A549 (cell line): ENCODE results near the gene RFXAP. TPM values are rescaled to one million over a fixed set of nuclear protein-coding genes. Genes with fewer than 3 reads are reported as not detected.
"Not testable (repeated sequence)": the region's sequence is repeated elsewhere in the genome, so short reads cannot be mapped to it uniquely, and the experiment has no call there.

ENCODE experiments used
- ATAC-seq, 2 experiments: fragments of 200-7000 bp in 1 of 2; fragments of >200 bp in 1 of 2; cut with Nextera tagmentation in 1 of 2; cut with Tn5 transposase in 1 of 2; 3 replicates each; pipeline versions ENCODE4 v1.8.0 to v1.9.1; 2018 to 2020; ENCODE audit warnings: mild to moderate bottlenecking in 1 of 2, moderate library complexity in 1 of 2
- CTCF ChIA-PET: fragments of 300-600 bp; sonication (Branson Sonifier 250); formaldehyde crosslinking; extraction: SDS; loops from one replicate; lab custom pipeline; 2021; ENCODE audit warnings: antibody characterized with exemption, inconsistent platforms; lab: Yijun Ruan, JAX
- POLR2A ChIA-PET: fragments of 350-600 bp; formaldehyde crosslinking; extraction: SDS; loops from one replicate; lab custom pipeline; 2021; ENCODE audit warnings: antibody characterized with exemption, inconsistent platforms; lab: Yijun Ruan, JAX
- DNase-seq, 2 experiments: peaks; one replicate each; pipeline versions ENCODE4 v3.0.0 to v3.0.0-alpha.2; 2011 to 2016; ENCODE audit warnings: low read depth in 1 of 2, low spot score in 1 of 2
- FAIRE-seq: peaks from 2 replicates; lab custom pipeline; 2011; peaks lifted over from hg19 to GRCh38; lab: Jason Lieb, UNC
- H3K27ac ChIP-seq, 2 experiments: fragments of >200 bp; sonication (Bioruptor Twin); formaldehyde crosslinking; 3 replicates each; pipeline ENCODE4 v1.5.1; 2016 to 2017
- H3K4me1 ChIP-seq: fragments of >200 bp; sonication (Bioruptor Twin); formaldehyde crosslinking; 3 replicates; pipeline ENCODE4 v1.6.1; 2016
- H3K4me2 ChIP-seq: fragments of >200 bp; sonication (Bioruptor Twin); formaldehyde crosslinking; 3 replicates; pipeline ENCODE4 v1.6.1; 2016
- H3K4me3 ChIP-seq: fragments of >200 bp; sonication (Bioruptor Twin); formaldehyde crosslinking; 3 replicates; pipeline ENCODE4 v1.5.1; 2016
- H3K9me3 ChIP-seq: fragments of >200 bp; sonication (Bioruptor Twin); formaldehyde crosslinking; 3 replicates; pipeline ENCODE4 v1.6.1; 2016
- CBX2 ChIP-seq: fragments of 200-600 bp; sonication (generic); IDR thresholded peaks from 2 replicates; pipeline ENCODE4 v1.6.1; 2016; ENCODE audit warnings: low read depth, mild to moderate bottlenecking, borderline replicate concordance
- CBX8 ChIP-seq: fragments of 200-600 bp; sonication (generic); IDR thresholded peaks from 2 replicates; pipeline ENCODE4 v1.6.1; 2016
- CHD2 ChIP-seq: fragments of 150-350 bp; IDR thresholded peaks from 2 replicates; pipeline ENCODE4 v1.6.1; 2014; ENCODE audit warnings: low read length; ENCODE audit not compliant: partially characterized antibody
- CHD4 ChIP-seq: fragments of 200-600 bp; sonication (generic); IDR thresholded peaks from 2 replicates; pipeline ENCODE4 v1.6.1; 2016; ENCODE audit warnings: antibody characterized with exemption, mild to moderate bottlenecking, borderline replicate concordance
- EHMT2 ChIP-seq: fragments of 200-600 bp; sonication (generic); IDR thresholded peaks from 2 replicates; pipeline ENCODE4 v1.6.1; 2016; ENCODE audit warnings: antibody characterized with exemption, low read depth, mild to moderate bottlenecking, moderate library complexity
- EP300 ChIP-seq, 2 experiments: fragments of >200 bp; sonication (Bioruptor Twin); formaldehyde crosslinking; IDR thresholded peaks; 2 replicates in 1 of 2; 3 replicates in 1 of 2; pipeline ENCODE4 v1.6.1; 2016 to 2017
- ESRRA ChIP-seq: fragments of 150-350 bp; IDR thresholded peaks from 2 replicates; pipeline ENCODE4 v1.6.1; 2014; ENCODE audit warnings: mild to moderate bottlenecking, low read length, borderline replicate concordance
- FOXS1 ChIP-seq: fragments of 250-450 bp; sonication (Bioruptor Pico); IDR thresholded peaks from 2 replicates; pipeline ENCODE4 v1.5.0; 2020; ENCODE audit warnings: mild to moderate bottlenecking, moderate library complexity
- HDAC2 ChIP-seq: fragments of 200-600 bp; sonication (generic); IDR thresholded peaks from 2 replicates; pipeline ENCODE4 v1.6.1; 2016
- JUN ChIP-seq, 2 experiments: fragments of >200 bp; sonication (Bioruptor Twin); formaldehyde crosslinking; IDR thresholded peaks; 2 replicates in 1 of 2; 3 replicates in 1 of 2; pipeline ENCODE4 v1.6.1; 2016 to 2017
- KDM1A ChIP-seq: fragments of 200-600 bp; sonication (generic); IDR thresholded peaks from 2 replicates; pipeline ENCODE4 v1.6.1; 2016; ENCODE audit warnings: low read depth, mild to moderate bottlenecking
- KDM5A ChIP-seq: fragments of 200-600 bp; sonication (generic); IDR thresholded peaks from 2 replicates; pipeline ENCODE4 v1.6.1; 2016; ENCODE audit warnings: antibody characterized with exemption, mild to moderate bottlenecking
- MAFK ChIP-seq: fragments of 450-650 bp; IDR thresholded peaks from 2 replicates; pipeline ENCODE4 v1.6.1; 2014; ENCODE audit not compliant: partially characterized antibody
- POLR2A ChIP-seq: IDR thresholded peaks from 2 replicates; pipeline ENCODE4 v1.6.1; 2012; ENCODE audit warnings: mild to moderate bottlenecking, low read length
- RNF2 ChIP-seq: fragments of 200-600 bp; sonication (generic); IDR thresholded peaks from 2 replicates; pipeline ENCODE4 v1.6.1; 2016; ENCODE audit warnings: low read depth, mild to moderate bottlenecking, antibody characterized with exemption, moderate library complexity, borderline replicate concordance
- ZC3H11A ChIP-seq: fragments of 450-650 bp; IDR thresholded peaks from 2 replicates; pipeline ENCODE4 v1.6.1; 2014; ENCODE audit warnings: antibody characterized with exemption, mild to moderate bottlenecking
- ZFP36 ChIP-seq: fragments of 450-650 bp; IDR thresholded peaks from 2 replicates; pipeline ENCODE4 v1.6.1; 2014; ENCODE audit warnings: borderline replicate concordance; ENCODE audit not compliant: partially characterized antibody
- ZNF302 ChIP-seq: fragments of 250-450 bp; sonication (Bioruptor Pico); IDR thresholded peaks from 2 replicates; pipeline ENCODE4 v1.9.0; 2021; ENCODE audit warnings: inconsistent platforms, mild to moderate bottlenecking, moderate library complexity
- WGBS: methylation state at CpG from one replicate; pipeline ENCODE4 v1.1.6; 2017; ENCODE audit errors: missing lambda C conversion rate; 5-methylcytosine and 5-hydroxymethylcytosine counted together
- polyA plus RNA-seq, 4 experiments: library from polyadenylated mRNA; depleted of rRNA in 3 of 4; stranded (reverse); fragments of >200 nt; fragmentation: RNase III in 1 of 4; extraction: RNeasy Plus Mini Kit Qiagen cat#74134 plus additional on column Dnase treatment in 1 of 4; gene quantifications; 2 replicates in 3 of 4; 3 replicates in 1 of 4; pipeline ENCODE4 v1.2.3, GENCODE V29; 2011 to 2017
- TF ChIP-seq, protein P1 (sequence below): fragments of >200 bp; sonication (Bioruptor Twin); formaldehyde crosslinking; IDR thresholded peaks from 2 replicates; pipeline ENCODE4 v1.6.1; 2016
- TF ChIP-seq, protein P2 (sequence below): IDR thresholded peaks from 2 replicates; pipeline ENCODE4 v1.6.1; 2012; ENCODE audit warnings: low read depth, borderline replicate concordance
- TF ChIP-seq, protein P3 (sequence below): fragments of 450-650 bp; IDR thresholded peaks from 2 replicates; pipeline ENCODE4 v1.6.1; 2014; ENCODE audit warnings: antibody characterized with exemption
- TF ChIP-seq, protein P4 (sequence below): IDR thresholded peaks from 2 replicates; pipeline ENCODE4 v1.6.1; 2012
- TF ChIP-seq, protein P5 (sequence below): IDR thresholded peaks from 2 replicates; pipeline ENCODE4 v1.6.1; 2012
- TF ChIP-seq, protein P6 (sequence below): fragments of >200 bp; sonication (Bioruptor Twin); formaldehyde crosslinking; IDR thresholded peaks from 3 replicates; pipeline ENCODE4 v1.6.1; 2016
- TF ChIP-seq, protein P7 (sequence below): fragments of >200 bp; sonication (Bioruptor Twin); formaldehyde crosslinking; IDR thresholded peaks from 3 replicates; pipeline ENCODE4 v1.5.1; 2016

The RFXAP gene
- polyA plus RNA-seq, 2 of the 4 experiments (the other 2 are of a cell fraction) = 2.5 TPM

DNA sequence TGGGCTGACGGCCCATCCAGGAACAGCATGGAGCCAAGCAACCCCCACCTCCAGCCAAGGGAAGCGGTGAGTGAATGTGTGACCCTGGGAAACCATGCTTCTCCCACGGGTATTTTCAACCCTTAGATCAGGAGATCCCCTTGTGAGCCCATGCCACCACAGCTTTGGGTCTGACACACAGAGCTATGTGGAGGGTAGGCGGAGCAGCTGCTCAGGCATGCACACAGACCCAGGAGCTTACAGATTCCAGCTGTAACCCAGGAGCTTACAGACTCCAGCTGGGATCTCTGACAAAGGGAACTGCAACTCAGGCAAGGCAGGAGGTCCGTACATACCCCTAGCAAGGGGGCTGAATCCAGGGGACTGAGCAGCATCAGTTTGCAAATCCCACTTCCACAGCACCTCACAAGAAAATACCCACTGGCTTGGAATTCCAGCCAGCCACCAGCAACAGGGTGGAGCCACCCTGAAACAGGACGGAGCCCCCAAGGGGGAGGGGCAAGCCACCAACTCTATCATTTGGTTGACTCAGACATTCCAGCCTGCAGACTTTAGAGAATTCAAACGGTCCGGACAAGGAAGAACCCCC lies 40.8 kb upstream of the RFXAP start:
- FAIRE-seq (no peak), ATAC-seq (no peak), DNase-seq (no peak)
- Histone ChIP-seq H3K9me3 (no peaks in the 10 kb centered on the region), H3K4me3 (no peak overlapping the region), H3K4me2 (no peak overlapping the region), H3K27ac (no peak overlapping the region), H3K4me1 (no peaks in the 10 kb centered on the region)
- TF ChIP-seq CHD2 = no peak
- TF ChIP-seq ZNF302 (CRISPR knock-in tag) = no peak
- no peak for TF ChIP-seq EP300 (IDR thresholded peaks at IDR 0.05)
- TF ChIP-seq EHMT2 = no peak
- no peak for TF ChIP-seq MAFK
- TF ChIP-seq, protein P1, sequence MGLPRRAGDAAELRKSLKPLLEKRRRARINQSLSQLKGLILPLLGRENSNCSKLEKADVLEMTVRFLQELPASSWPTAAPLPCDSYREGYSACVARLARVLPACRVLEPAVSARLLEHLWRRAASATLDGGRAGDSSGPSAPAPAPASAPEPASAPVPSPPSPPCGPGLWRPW = no peak
- no peak for TF ChIP-seq JUN (IDR thresholded peaks at IDR 0.05)
- 3% methylated on average over 4 of the region's 8 CpGs for whole genome bisulfite sequencing
- ChIA-PET POLR2A (no interaction called here), CTCF (no interaction called here)

DNA sequence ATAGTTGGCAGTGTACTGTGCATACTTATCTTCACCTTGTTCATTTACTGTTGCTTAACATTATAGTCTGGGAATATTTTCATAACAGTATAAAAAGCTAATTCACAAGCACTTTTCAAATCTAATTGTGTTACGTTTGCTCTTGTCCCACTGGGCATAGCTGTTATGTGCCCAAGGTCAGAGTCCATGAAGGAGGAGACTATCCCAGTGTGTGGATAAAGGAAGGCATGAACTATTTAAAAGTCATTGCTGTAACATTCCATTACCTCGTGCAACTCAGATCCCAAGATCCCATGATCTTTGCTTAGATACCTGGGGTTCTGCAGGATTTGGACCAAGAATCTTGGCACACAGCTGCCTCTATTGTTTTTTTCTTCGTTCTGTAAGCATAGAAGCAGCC lies 35.1 kb upstream of the RFXAP start:
- FAIRE-seq (no peak), ATAC-seq (no peak), DNase-seq (no peak)
- POLR2A ChIA-PET = no interaction called here
- Histone ChIP-seq H3K4me2 (no peak overlapping the region), H3K4me3 (no peak overlapping the region), H3K9me3 (no peaks in the 10 kb centered on the region), H3K4me1 (no peaks in the 10 kb centered on the region)
- CTCF ChIA-PET = no interaction called here
- TF ChIP-seq CHD4 (no peak), CBX8 (no peak), CHD2 (no peak), RNF2 (no peak)
- TF ChIP-seq, all 56 proteins: peak for 0
- WGBS = 6% methylated on average over 3 of the region's 3 CpGs
- no peak overlapping the region for H3K27ac ChIP-seq

DNA sequence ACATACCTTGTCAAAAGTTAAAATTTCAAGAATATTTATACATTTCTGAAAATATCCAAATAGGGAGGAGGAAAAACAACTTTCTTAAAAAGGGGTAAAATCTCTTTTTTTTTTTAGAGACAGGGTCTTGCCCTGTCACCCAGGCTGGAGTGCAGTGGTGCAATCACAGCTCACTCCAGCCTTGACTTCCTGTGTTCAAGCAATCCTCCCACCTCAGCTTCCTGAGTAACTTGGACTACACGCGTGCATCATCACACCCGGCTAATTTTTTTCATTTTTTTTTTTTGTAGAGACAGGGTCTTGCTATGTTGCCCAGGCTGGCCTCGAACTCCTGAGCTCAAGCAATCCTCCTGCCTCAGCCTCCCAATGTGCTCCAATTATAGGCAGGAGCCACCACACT lies 32.8 kb upstream of the RFXAP start:
- WGBS = 68% methylated on average over 4 of the region's 4 CpGs
- H3K4me3 ChIP-seq, POLR2A ChIA-PET, H3K4me2 ChIP-seq, ATAC-seq, H3K27ac ChIP-seq, H3K9me3 ChIP-seq, H3K4me1 ChIP-seq, DNase-seq, FAIRE-seq: not testable (repeated sequence)
- CTCF ChIA-PET = interaction anchor here (0.7 kb wide), 1 partner anchor 1276 kb away, joined by 3 read pairs; no protein-coding TSS in a partner anchor

DNA sequence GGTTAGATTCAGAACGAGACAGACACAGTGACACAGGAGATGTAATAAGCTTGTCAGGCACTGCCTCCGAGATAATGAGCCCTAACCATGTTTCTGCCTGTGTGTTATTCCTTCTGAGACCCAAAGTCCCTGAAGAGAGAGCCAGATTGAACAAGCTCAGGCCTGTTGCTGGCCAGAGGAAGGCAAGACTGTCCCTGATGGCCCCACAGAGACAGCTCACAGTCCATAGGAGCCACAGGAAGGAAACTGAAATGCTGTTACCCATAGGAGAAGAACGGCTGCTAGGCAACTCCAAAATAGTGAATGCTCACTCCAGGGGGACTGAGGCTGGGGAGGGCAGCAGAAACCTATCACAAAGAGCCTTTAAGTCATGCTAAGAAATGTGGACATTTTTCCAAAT lies 31.8 kb upstream of the RFXAP start:
- H3K4me3 ChIP-seq = no peak overlapping the region
- no peak overlapping the region for H3K4me2 ChIP-seq
- no peak for DNase-seq
- TF ChIP-seq, protein P1 = no peak
- TF ChIP-seq, protein P2, sequence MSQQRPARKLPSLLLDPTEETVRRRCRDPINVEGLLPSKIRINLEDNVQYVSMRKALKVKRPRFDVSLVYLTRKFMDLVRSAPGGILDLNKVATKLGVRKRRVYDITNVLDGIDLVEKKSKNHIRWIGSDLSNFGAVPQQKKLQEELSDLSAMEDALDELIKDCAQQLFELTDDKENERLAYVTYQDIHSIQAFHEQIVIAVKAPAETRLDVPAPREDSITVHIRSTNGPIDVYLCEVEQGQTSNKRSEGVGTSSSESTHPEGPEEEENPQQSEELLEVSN = no peak
- no peak for TF ChIP-seq FOXS1 (CRISPR knock-in tag)
- TF ChIP-seq ZFP36 = no peak
- TF ChIP-seq POLR2A = no peak
- TF ChIP-seq, protein P3, sequence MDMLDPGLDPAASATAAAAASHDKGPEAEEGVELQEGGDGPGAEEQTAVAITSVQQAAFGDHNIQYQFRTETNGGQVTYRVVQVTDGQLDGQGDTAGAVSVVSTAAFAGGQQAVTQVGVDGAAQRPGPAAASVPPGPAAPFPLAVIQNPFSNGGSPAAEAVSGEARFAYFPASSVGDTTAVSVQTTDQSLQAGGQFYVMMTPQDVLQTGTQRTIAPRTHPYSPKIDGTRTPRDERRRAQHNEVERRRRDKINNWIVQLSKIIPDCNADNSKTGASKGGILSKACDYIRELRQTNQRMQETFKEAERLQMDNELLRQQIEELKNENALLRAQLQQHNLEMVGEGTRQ = no peak
- TF ChIP-seq KDM1A = no peak
- TF ChIP-seq KDM5A = no peak
- TF ChIP-seq EP300 (IDR thresholded peaks at IDR 0.05) = no peak
- no peak for TF ChIP-seq ESRRA
- no peak for TF ChIP-seq CBX2
- TF ChIP-seq ZC3H11A = no peak
- TF ChIP-seq, protein P4, sequence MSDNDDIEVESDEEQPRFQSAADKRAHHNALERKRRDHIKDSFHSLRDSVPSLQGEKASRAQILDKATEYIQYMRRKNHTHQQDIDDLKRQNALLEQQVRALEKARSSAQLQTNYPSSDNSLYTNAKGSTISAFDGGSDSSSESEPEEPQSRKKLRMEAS = no peak
- no peak for TF ChIP-seq HDAC2
- TF ChIP-seq RNF2 = no peak
- TF ChIP-seq, protein P5, sequence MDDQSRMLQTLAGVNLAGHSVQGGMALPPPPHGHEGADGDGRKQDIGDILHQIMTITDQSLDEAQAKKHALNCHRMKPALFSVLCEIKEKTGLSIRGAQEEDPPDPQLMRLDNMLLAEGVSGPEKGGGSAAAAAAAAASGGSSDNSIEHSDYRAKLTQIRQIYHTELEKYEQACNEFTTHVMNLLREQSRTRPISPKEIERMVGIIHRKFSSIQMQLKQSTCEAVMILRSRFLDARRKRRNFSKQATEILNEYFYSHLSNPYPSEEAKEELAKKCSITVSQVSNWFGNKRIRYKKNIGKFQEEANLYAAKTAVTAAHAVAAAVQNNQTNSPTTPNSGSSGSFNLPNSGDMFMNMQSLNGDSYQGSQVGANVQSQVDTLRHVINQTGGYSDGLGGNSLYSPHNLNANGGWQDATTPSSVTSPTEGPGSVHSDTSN = no peak
- TF ChIP-seq, protein P6, sequence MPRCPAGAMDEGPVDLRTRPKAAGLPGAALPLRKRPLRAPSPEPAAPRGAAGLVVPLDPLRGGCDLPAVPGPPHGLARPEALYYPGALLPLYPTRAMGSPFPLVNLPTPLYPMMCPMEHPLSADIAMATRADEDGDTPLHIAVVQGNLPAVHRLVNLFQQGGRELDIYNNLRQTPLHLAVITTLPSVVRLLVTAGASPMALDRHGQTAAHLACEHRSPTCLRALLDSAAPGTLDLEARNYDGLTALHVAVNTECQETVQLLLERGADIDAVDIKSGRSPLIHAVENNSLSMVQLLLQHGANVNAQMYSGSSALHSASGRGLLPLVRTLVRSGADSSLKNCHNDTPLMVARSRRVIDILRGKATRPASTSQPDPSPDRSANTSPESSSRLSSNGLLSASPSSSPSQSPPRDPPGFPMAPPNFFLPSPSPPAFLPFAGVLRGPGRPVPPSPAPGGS = no peak
- TF ChIP-seq, protein P7, sequence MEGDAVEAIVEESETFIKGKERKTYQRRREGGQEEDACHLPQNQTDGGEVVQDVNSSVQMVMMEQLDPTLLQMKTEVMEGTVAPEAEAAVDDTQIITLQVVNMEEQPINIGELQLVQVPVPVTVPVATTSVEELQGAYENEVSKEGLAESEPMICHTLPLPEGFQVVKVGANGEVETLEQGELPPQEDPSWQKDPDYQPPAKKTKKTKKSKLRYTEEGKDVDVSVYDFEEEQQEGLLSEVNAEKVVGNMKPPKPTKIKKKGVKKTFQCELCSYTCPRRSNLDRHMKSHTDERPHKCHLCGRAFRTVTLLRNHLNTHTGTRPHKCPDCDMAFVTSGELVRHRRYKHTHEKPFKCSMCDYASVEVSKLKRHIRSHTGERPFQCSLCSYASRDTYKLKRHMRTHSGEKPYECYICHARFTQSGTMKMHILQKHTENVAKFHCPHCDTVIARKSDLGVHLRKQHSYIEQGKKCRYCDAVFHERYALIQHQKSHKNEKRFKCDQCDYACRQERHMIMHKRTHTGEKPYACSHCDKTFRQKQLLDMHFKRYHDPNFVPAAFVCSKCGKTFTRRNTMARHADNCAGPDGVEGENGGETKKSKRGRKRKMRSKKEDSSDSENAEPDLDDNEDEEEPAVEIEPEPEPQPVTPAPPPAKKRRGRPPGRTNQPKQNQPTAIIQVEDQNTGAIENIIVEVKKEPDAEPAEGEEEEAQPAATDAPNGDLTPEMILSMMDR = no peak
- H3K4me1 ChIP-seq = no peaks in the 10 kb centered on the region
- no peak for ATAC-seq
- 6% methylated on average over 2 of the region's 3 CpGs for WGBS
- no peak for FAIRE-seq
- ChIA-PET CTCF (no interaction called here), POLR2A (no interaction called here)
- H3K27ac ChIP-seq = no peak overlapping the region
- H3K9me3 ChIP-seq = no peaks in the 10 kb centered on the region
